Gastrocnemius medialis (tissue), 4 donors: Measurements from ENCODE around the gene DENND6A. TPM values are rescaled to one million over a fixed set of nuclear protein-coding genes. Genes with fewer than 3 reads are reported as not detected.

ENCODE experiments used
- ATAC-seq, 2 donors: fragments of 150-250 bp; one replicate each; pipeline ENCODE4 v1.9.1; 2016
- DNase-seq, 2 donors: peaks; one replicate each; pipeline ENCODE4 v3.0.0-alpha.2; 2019
- H3K27ac ChIP-seq, 4 donors: fragments of 200-600 bp; sonication (generic); 1 replicate in 1 of 4; 2 replicates in 3 of 4; pipeline ENCODE4 v1.5.1; 2016 to 2018; ENCODE audit warnings: mild to moderate bottlenecking in 2 of 4, moderate library complexity in 1 of 4
- H3K27me3 ChIP-seq, 3 donors: fragments of 200-600 bp; sonication (generic) in 2 of 3; 1 replicate in 1 of 3; 2 replicates in 2 of 3; pipeline versions ENCODE4 v1.5.1 to v1.6.0; 2016 to 2019; ENCODE audit warnings: mild to moderate bottlenecking in 1 of 3, moderate library complexity in 1 of 3
- H3K36me3 ChIP-seq, 2 donors: fragments of 200-600 bp; sonication (generic) in 1 of 2; one replicate each; pipeline ENCODE4 v1.5.1; 2017 to 2018
- H3K4me1 ChIP-seq, 2 donors: fragments of 200-600 bp; sonication (generic) in 1 of 2; one replicate each; pipeline ENCODE4 v1.5.1; 2016 to 2017; ENCODE audit warnings: mild to moderate bottlenecking in 2 of 2
- H3K4me3 ChIP-seq, 4 donors: fragments of 200-600 bp; sonication (generic) in 3 of 4; 1 replicate in 1 of 4; 2 replicates in 3 of 4; pipeline ENCODE4 v1.5.1; 2016 to 2019; ENCODE audit warnings: mild to moderate bottlenecking in 2 of 4
- H3K9me3 ChIP-seq, 3 donors: fragments of 200-600 bp; sonication (generic) in 2 of 3; 1 replicate in 1 of 3; 2 replicates in 2 of 3; pipeline ENCODE4 v1.5.1; 2016 to 2019
- CTCF ChIP-seq, 5 experiments: fragments of 450-650 bp in 3 of 5; fragments of 200-600 bp in 2 of 5; sonication (generic) in 2 of 5; IDR thresholded peaks in 4 of 5; conservative IDR thresholded peaks in 1 of 5; 1 replicate in 4 of 5; 2 replicates in 1 of 5; pipeline ENCODE4 v1.5.1; 2016 to 2019; ENCODE audit warnings: antibody characterized with exemption in 5 of 5, mild to moderate bottlenecking in 3 of 5, moderate library complexity in 3 of 5
- POLR2A ChIP-seq, 2 donors: fragments of 450-650 bp; IDR thresholded peaks; one replicate each; pipeline ENCODE4 v1.6.1; 2017; ENCODE audit warnings: antibody characterized with exemption in 2 of 2, mild to moderate bottlenecking in 2 of 2, moderate library complexity in 2 of 2
- in situ Hi-C, 4 donors: fragments of 200-750 bp; cut with MboI; loops; one replicate each; pipeline versions ENCODE4 v1.15.0 to v1.8.0; 2017; ENCODE audit warnings: low sequenced_read_pairs in 4 of 4
- intact Hi-C: fragments of 100-400 bp; cut with DNase I; formaldehyde crosslinking; loops from one replicate; pipeline ENCODE4 v1.15.1; 2023; ENCODE audit warnings: low total_unique reads
- total RNA-seq, 4 donors: library from RNA; depleted of rRNA; stranded (reverse); fragments of >200 nt; gene quantifications; one replicate each; pipeline versions ENCODE4 v1.1.0 to v1.2.3, GENCODE V29; 2016

Gene DENND6A
- total RNA-seq, 4 donors from 2014 or later = 6.4 to 18.9 (median 14.9) TPM

- DNase-seq = peak; percentile 99 to 100
- intact Hi-C loops = loop anchor here (1.0 to 5.0 kb wide), 7 partner anchors 41 to 710 kb away; partner anchors contain the start of genes APPL1, DENND6A, HTD2 and PDE12
- TF ChIP-seq POLR2A (IDR thresholded peaks at IDR 0.05) (peak; percentile 97 to 98), CTCF (IDR thresholded peaks at IDR 0.05 in 4 of 5, conservative IDR thresholded peaks at IDR 0.05 in 1 of 5) (peak in 2 of 5 experiments; percentile 7 to 8)
These were observed 95.6 kb downstream of the DENND6A start, which contains the start of gene ARF4 for GRCh38 chr3:57597127-57597923. ARF4 (minus strand) TSS chr3:57597344; CDS start chr3:57597140, 204 bp downstream.

GRCh38 chr3:57596495-57597126, 96.3 kb downstream of the DENND6A start:
- H3K36me3 ChIP-seq = peaks cover 0 to 5% of the 10 kb centered on the region in 2 donors
- peak overlapping the region; percentile 72 to 96 (median 92) for H3K4me3 ChIP-seq
- H3K9me3 ChIP-seq = no peaks in the 10 kb centered on the region
- intact Hi-C loops = loop anchor here (1.0 to 5.0 kb wide), 7 partner anchors 40 to 711 kb away; partner anchors contain the start of genes APPL1, DENND6A, HTD2 and PDE12
- in situ Hi-C loops = loop anchor here in 2 of 4 donors (5.0 to 10.0 kb wide), 3 partner anchors 39 to 158 kb away; partner anchors contain the start of genes DENND6A (in 1 of the 2), PDE12 (in 1 of the 2) and SLMAP (in 1 of the 2)
- DNase-seq (peak; percentile 70 to 81), ATAC-seq (peak; percentile 47 to 52)
- H3K4me1 ChIP-seq = peaks cover 50 to 53% of the 10 kb centered on the region in 2 donors
- no peak for TF ChIP-seq POLR2A (IDR thresholded peaks at IDR 0.05)
- TF ChIP-seq CTCF (IDR thresholded peaks at IDR 0.05 in 4 of 5, conservative IDR thresholded peaks at IDR 0.05 in 1 of 5) = no peak
- no peaks in the 10 kb centered on the region for H3K27me3 ChIP-seq
- H3K27ac ChIP-seq = peak overlapping the region; percentile 95 to 99 (median 98)

More at GRCh38 chr3:57597127-57597923, 95.6 kb downstream of the DENND6A start, which contains the start of gene ARF4:
- Histone ChIP-seq H3K27ac (peak within 1 kb of the TSS; percentile 95 to 99 (median 98)), H3K4me3 (peak within 1 kb of the TSS; percentile 72 to 96 (median 92)), H3K27me3 (no peaks in the 10 kb centered on the region), H3K36me3 (peaks cover 0 to 5% of the 10 kb centered on the region in 2 donors), H3K9me3 (no peaks in the 10 kb centered on the region), H3K4me1 (peaks cover 44 to 48% of the 10 kb centered on the region in 2 donors)
- in situ Hi-C loops = loop anchor here in 2 of 4 donors (5.0 to 10.0 kb wide), 3 partner anchors 40 to 157 kb away; partner anchors contain the start of genes DENND6A (in 1 of the 2), PDE12 (in 1 of the 2) and SLMAP (in 1 of the 2)
- ATAC-seq = peak; percentile 92 to 94

- in situ Hi-C loops = loop anchor here in 2 of 4 donors (5.0 to 10.0 kb wide), 3 partner anchors 37 to 160 kb away; partner anchors contain the start of genes DENND6A (in 1 of the 2), PDE12 (in 1 of the 2) and SLMAP (in 1 of the 2)
- H3K27me3 ChIP-seq = no peaks in the 10 kb centered on the region
- intact Hi-C loops = no loop called here
- no peak for DNase-seq
- H3K4me3 ChIP-seq = peak overlapping the region in 3 of 4 donors; percentile 8 to 94 (median 90)
- peaks cover 50 to 53% of the 10 kb centered on the region in 2 donors for H3K4me1 ChIP-seq
- no peak for ATAC-seq
- H3K27ac ChIP-seq = peak overlapping the region; percentile 95 to 99 (median 98)
- H3K36me3 ChIP-seq = no peaks in the 10 kb centered on the region
- H3K9me3 ChIP-seq = no peaks in the 10 kb centered on the region
- TF ChIP-seq POLR2A (IDR thresholded peaks at IDR 0.05) (no peak), CTCF (IDR thresholded peaks at IDR 0.05 in 4 of 5, conservative IDR thresholded peaks at IDR 0.05 in 1 of 5) (no peak)
These were observed 98.3 kb downstream of the DENND6A start for GRCh38 chr3:57594576-57594975.

GRCh38 chr3:57594144-57594543, 98.7 kb downstream of the DENND6A start:
- no peak for ATAC-seq
- DNase-seq = no peak

More at GRCh38 chr3:57594144-57594543, 98.7 kb downstream of the DENND6A start:
- Histone ChIP-seq H3K27ac (peak overlapping the region in 2 of 4 donors; percentile 95 to 98), H3K4me3 (no peak overlapping the region), H3K36me3 (no peaks in the 10 kb centered on the region), H3K27me3 (no peaks in the 10 kb centered on the region), H3K4me1 (peaks cover 50 to 53% of the 10 kb centered on the region in 2 donors), H3K9me3 (no peaks in the 10 kb centered on the region)
- intact Hi-C loops = no loop called here
- in situ Hi-C loops = loop anchor here in 2 of 4 donors (5.0 to 10.0 kb wide), 3 partner anchors 37 to 161 kb away; partner anchors contain the start of genes DENND6A (in 1 of the 2), PDE12 (in 1 of the 2) and SLMAP (in 1 of the 2)
- no peak for TF ChIP-seq POLR2A (IDR thresholded peaks at IDR 0.05)
- TF ChIP-seq CTCF (IDR thresholded peaks at IDR 0.05 in 4 of 5, conservative IDR thresholded peaks at IDR 0.05 in 1 of 5) = no peak
